GM12892 (cell line): ENCODE measurements around the gene CIAPIN1.

Experiments
- DNase-seq: peaks from one replicate; pipeline ENCODE4 v3.0.0; 2011; ENCODE audit not compliant: insufficient read length
- FAIRE-seq: peaks from 2 replicates; lab custom pipeline; 2011; peaks lifted over from hg19 to GRCh38; lab: Jason Lieb, UNC
- POLR2A ChIP-seq: IDR thresholded peaks from 2 replicates; pipeline ENCODE4 v1.6.1; 2011; ENCODE audit warnings: low read depth, low read length, control low read depth
- POLR2AphosphoS5 ChIP-seq: IDR thresholded peaks from 2 replicates; pipeline ENCODE4 v1.6.1; 2011; ENCODE audit warnings: low read depth, low read length, control low read depth
- TAF1 ChIP-seq: IDR thresholded peaks from 2 replicates; pipeline ENCODE4 v1.6.1; 2011; ENCODE audit warnings: low read depth, mild to moderate bottlenecking, control low read depth, low read length, borderline replicate concordance

Gene CIAPIN1

GRCh38 chr16:57383276-57384247 is 63.6 kb downstream of the CIAPIN1 start:
- DNase-seq = no peak
- no peak for TF ChIP-seq POLR2AphosphoS5
- TF ChIP-seq POLR2A = no peak
- no peak for TF ChIP-seq TAF1
- FAIRE-seq = no peak

GRCh38 chr16:57382535-57383275 is 64.5 kb downstream of the CIAPIN1 start:
- DNase-seq = no peak
- FAIRE-seq = no peak
- TF ChIP-seq TAF1 = no peak
- TF ChIP-seq POLR2AphosphoS5 = no peak
- no peak for TF ChIP-seq POLR2A

- TF ChIP-seq POLR2AphosphoS5 = no peak
- no peak for TF ChIP-seq TAF1
- no peak for TF ChIP-seq POLR2A
- DNase-seq (no peak), FAIRE-seq (no peak)
Measured at GRCh38 chr16:57381791-57382534, 65.2 kb downstream of the CIAPIN1 start.

GRCh38 chr16:57380671-57381462 is 66.3 kb downstream of the CIAPIN1 start:
- DNase-seq (no peak), FAIRE-seq (peak; percentile 70)
- TF ChIP-seq TAF1 = no peak
- no peak for TF ChIP-seq POLR2A
- TF ChIP-seq POLR2AphosphoS5 = no peak

GRCh38 chr16:57379579-57379978 is 67.6 kb downstream of the CIAPIN1 start:
- no peak for DNase-seq
- FAIRE-seq = peak; percentile 74
- no peak for TF ChIP-seq POLR2A
- TF ChIP-seq TAF1 = no peak
